ENCODE measurements around the gene PROZ.

The PROZ gene

GRCh38 chr13:113119822-113120189 is 38.6 kb upstream of the PROZ start:
- no peak for DNase-seq

GRCh38 chr13:113120300-113121182 is 37.9 kb upstream of the PROZ start:
- no peak for DNase-seq

DNA sequence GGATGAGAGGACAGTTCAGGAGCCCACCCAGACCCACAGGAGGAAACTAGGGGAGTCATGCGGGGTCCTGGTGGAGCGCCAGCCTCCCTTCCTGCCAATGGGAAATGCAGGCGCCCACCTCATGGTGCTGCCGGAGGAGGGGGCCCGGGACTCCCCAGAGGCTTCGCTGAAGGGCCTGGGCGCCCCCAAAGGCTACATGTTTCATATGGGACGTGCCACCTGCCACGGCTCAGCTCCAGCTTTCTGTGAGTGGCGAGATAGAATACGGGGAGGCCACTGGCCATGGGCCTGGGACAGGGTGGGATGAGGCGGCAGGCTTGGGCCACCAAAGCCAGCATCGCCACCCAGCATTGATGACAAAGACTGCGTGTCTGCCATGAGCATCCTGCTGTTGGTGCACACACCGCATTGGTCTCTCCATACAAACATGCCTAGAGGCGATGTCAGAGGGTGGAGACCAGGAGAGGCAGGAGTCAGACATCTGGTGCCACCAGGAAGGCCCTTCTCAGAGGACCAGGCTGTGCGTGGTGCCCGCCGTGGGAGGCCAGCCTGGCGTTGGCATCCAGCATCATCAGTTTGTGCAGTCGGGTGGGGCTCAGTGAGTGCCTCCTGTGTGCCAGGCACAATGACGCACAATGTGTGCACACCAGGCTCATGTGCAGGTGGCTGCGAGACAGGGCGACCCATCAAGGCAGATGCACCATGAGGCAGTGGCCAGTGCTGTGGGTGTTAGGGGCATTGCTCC is 37.1 kb upstream of the PROZ start:
- DNase-seq, result no peak

- no peak for DNase-seq
These were observed 36.4 kb upstream of the PROZ start for GRCh38 chr13:113121928-113122471.

- no peak for DNase-seq
These were observed 35.8 kb upstream of the PROZ start, which contains the start of gene F10 for GRCh38 chr13:113122550-113123225. Gene F10, plus strand, starts transcription at chr13:113122799. Its CDS starts 57 bp downstream, at chr13:113122856.

- DNase-seq, result no peak
These were observed 34.9 kb upstream of the PROZ start for GRCh38 chr13:113123226-113124201.

DNA sequence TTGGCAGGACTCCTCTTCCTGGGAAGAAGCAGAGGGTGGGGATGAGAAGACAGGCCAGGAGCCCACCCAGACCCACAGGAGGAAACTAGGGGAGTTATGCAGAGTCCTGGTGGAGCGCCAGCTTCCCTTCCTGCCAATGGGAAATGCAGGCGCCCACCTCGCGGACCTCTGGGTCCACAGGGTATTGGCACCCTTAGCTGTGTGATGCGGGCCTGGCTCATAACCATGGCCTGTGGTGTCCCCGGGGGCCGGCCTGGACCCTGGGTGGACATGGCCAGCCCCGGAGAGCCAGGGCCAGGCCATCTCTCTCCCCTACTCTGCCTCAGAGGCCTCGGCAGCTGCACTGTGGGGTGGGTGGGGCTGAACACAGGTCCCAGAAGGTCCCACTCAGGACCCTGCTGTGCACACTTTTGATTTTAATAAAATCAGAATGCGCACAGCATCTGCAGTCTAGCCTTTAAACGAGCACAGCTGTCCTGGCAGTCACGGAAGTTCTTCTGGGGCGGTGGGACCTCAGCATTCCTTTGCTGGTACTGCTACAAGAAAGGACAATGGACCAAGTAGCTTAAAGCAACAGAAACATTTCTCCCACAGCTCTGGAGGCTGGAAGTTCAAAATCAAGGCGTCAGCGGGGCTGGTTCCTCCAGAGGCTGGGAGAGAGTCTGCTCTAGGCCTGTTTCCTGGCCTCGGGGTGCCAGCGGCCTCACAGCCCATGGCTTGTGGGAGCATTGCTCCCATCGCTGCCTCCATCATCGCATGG is 34.1 kb upstream of the PROZ start:
- DNase-seq, result no peak

GRCh38 chr13:113125506-113126264 is 32.8 kb upstream of the PROZ start:
- DNase-seq, result no peak

DNA sequence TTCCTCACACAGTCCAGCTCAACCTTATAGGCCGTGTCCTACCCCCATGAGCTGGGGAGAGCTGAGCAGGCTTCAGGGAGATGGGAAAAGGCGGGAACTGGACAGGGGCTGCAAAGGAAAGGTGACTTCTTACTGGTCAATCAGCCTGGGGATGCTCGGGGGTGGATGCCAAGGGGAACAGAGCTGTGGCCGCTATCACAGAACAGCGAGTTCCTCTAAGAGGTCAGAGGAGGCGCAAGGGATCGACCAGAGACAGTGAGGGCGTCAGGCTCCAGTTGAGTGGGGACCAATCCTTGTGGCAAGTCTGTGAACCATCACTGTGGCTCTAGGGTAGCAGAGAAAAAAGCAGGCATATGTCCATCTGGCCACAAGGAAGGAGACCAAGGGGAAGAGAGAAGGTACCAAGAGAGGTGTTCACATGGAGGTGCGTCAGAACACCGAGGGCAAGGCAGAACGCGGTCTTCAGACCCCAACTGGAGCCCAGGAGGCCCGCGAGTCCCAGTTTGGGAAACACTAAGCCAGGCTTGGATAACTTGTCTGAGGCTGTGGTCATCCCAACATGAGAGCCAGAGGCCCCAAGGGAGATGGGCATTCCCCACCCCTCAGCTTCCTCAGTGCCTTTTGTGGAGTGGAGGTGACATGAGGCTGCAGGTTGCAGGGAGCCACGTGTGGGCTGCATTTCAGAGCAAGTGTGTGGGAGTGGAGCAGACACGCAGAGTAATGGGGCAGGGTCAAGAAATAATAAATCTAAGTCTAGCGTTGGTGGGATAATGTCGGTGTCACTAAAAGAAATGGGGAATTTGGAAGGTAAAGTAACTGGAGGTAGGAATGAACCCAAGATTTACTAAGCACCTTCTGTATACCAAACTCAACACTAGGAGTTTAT is 31.9 kb upstream of the PROZ start:
- no peak for DNase-seq

- no peak for DNase-seq
These were observed 29.0 kb upstream of the PROZ start for GRCh38 chr13:113129480-113129879.

- no peak for DNase-seq
These were observed 28.3 kb upstream of the PROZ start for GRCh38 chr13:113129921-113130750.

DNA sequence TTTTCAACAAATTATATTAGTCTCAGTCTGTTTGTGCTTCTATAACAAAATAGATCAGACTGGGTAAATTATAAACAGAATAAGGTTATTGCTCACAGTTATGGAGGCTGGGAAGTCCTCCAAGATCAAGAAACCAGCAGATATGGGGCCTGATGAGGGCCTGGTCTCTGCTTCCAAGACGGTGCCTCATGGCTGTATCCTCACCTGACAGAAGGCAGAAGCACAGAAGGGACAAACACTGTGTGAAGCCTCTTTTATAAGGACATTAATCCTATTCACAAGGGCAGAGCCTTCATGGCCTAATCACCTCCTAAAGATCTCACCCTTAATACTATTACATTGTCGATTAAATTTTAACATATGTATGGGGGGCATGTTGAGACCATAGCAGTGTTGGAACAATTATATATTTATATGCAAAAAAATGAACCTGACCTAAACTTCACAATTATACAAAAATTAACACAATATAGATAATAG is 23.1 kb upstream of the PROZ start:
- DNase-seq, result no peak

DNA sequence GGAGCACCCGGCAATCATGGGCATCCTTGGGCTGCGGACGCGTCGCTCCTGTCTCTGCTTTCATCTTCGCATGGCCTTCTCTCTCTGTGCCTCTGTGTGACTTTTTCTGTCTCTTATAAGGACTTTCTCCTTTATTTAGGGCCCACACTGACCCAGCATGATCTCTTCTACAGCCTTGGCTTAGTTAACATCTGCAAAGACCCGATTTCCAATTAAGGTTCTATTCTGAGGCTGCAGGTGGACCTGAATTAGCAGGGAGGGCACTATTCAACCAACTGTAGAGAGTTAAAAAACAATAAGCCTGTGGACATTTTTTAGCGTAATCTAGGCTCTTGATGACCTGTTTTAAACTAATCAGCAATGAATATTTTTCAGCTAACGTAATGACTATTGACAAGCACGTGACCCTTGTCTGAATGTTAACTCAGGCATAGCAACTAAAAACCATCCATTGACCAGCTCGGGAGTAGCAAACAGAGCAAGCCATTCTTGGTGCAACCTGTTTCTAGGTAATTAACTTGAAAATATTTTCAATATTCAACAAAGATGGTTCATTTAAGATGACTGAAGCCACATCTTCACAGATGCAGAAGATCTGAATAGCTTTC is 20.7 kb upstream of the PROZ start:
- DNase-seq, result no peak

DNA sequence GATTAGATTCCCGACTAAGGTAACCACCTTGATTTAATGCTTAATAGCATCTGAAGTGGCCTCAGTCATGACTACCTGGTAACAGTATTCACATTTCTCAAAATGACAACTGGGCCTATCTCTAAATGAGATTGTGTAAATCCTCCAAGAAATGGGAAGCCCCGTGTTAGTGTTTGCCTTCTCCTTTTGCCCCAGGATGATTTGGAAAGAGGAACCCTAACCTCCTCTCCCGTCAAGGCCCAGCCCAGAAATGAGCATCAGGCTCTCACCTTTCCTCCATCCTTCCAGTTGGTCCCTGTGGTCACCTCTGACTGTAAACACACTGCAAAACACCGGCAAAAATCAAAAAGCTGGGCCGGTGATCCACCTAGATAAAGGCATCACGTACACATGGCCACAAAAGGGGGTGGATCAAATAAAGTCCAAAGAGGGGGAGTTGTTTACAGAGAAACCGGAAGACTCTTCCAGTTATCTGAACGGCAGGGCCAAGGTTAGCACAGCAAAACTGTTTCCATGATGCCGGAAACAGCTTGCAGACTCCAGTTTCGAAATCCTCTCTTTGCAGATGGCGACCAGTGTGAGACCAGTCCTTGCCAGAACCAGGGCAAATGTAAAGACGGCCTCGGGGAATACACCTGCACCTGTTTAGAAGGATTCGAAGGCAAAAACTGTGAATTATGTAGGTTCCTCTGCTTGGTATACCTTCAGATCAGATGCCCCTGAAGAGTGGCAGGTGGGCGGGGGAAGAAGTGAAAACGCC is 19.5 kb upstream of the PROZ start:
- DNase-seq, result no peak

DNA sequence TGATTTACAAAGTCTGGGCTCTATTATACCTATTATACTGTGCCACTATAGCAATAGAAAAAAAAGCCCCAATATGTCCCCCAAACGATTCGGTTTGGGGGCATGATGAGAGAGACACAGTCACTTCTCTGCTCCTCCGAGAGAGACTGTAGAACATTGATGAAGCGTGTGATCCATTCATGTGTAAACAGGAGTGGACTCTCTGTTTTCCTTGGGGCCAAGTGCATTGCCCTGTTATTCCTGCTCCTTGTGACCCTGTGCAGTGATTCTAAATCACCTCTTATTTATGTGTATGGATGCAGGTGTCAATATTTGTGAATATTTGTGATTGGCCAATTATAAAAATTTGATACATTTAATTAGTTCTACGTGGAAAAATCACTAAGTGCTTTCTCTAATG is 18.9 kb upstream of the PROZ start:
- no peak for DNase-seq

All from hypothalamus (tissue), 51 donors.